Large intestine (tissue), 3 donors: Measurements from ENCODE around the gene TBC1D2B. TPM values are rescaled to one million over a fixed set of nuclear protein-coding genes. Genes with fewer than 3 reads are reported as not detected.

Experiments
- DNase-seq, 2 donors: peaks; one replicate each; pipeline versions ENCODE4 v3.0.0 to v3.0.0-alpha.2; 2013
- H3K27ac ChIP-seq: one replicate; pipeline ENCODE4 v1.5.1; 2013; ENCODE audit warnings: low read length
- H3K27me3 ChIP-seq: 2 replicates; pipeline ENCODE4 v1.6.1; 2013; ENCODE audit warnings: low read length; ENCODE audit not compliant: control insufficient read depth, insufficient read depth
- H3K36me3 ChIP-seq: 2 replicates; pipeline ENCODE4 v1.6.1; 2013; ENCODE audit warnings: low read length; ENCODE audit not compliant: control insufficient read depth, insufficient read depth
- H3K4me1 ChIP-seq: one replicate; pipeline ENCODE4 v1.6.1; 2013; ENCODE audit warnings: low read length; ENCODE audit not compliant: control insufficient read depth, insufficient read depth
- H3K4me3 ChIP-seq: one replicate; pipeline ENCODE4 v1.5.1; 2013; ENCODE audit warnings: low read length
- H3K9me3 ChIP-seq: one replicate; pipeline ENCODE4 v1.6.1; 2013; ENCODE audit warnings: mild to moderate bottlenecking, low read depth, low read length, moderate library complexity; ENCODE audit not compliant: control insufficient read depth
- WGBS: methylation state at CpG from one replicate; pipeline ENCODE4 v1.1.5; 2013; ENCODE audit warnings: low lambda C conversion rate; ENCODE audit not compliant: insufficient coverage; 5-methylcytosine and 5-hydroxymethylcytosine counted together
- polyA plus RNA-seq: library from polyadenylated mRNA; unstranded; fragments of 120-200 nt; gene quantifications from one replicate; pipeline ENCODE4 v1.2.1, GENCODE V29; 2013

Gene TBC1D2B
- polyA plus RNA-seq, 1 donor, result 44.6 TPM

DNA sequence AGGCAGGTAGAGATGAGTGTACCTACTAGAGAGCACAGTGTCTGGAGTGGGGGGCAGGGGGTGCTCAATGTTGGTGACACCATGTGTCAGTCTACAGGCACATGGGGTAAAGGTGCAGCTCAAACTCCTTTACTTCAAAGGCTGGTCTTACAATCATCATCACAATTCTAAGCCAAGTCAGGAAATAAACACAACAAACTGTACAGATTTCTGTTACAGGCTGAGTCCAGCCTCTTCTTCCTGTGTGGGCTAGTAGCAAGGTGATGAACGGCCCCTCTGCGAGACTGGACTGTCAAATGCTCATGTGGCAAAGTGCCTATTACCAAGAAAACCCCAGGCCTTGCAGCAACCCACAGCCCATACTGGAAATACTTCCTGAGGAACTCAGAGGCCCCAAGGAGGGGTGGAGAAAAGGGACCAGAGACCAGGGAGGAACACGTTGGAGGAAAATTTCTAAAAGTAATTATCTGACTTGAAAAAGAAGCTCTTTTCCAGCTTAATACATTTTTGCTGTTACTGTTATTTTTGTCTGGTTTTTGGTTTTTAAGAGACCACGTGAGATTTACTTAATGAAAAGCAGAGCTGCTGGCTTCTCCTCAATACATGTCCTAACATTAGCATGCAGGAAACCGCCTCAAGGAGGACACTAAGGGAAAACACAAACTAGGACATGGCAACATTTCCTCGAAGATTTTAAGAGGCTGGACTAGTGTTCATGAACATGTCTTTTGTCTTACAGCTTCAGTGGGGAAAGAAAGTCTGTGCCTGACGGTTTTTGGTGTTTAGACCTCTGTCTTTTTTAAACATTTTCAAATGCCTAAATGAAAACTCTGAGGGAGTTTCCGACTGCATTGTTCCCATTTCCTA lies 29.5 kb downstream of the TBC1D2B start:
- Histone ChIP-seq H3K9me3 (no peaks in the 10 kb centered on the region), H3K4me3 (no peak overlapping the region), H3K27me3 (no peaks in the 10 kb centered on the region), H3K36me3 (peaks cover 25% of the 10 kb centered on the region), H3K4me1 (peaks cover 67% of the 10 kb centered on the region), H3K27ac (peak overlapping the region; percentile 20)
- peak in 1 of 2 donors; percentile 51 for DNase-seq
- 100% methylated on average over 1 of the region's 8 CpGs for WGBS

DNA sequence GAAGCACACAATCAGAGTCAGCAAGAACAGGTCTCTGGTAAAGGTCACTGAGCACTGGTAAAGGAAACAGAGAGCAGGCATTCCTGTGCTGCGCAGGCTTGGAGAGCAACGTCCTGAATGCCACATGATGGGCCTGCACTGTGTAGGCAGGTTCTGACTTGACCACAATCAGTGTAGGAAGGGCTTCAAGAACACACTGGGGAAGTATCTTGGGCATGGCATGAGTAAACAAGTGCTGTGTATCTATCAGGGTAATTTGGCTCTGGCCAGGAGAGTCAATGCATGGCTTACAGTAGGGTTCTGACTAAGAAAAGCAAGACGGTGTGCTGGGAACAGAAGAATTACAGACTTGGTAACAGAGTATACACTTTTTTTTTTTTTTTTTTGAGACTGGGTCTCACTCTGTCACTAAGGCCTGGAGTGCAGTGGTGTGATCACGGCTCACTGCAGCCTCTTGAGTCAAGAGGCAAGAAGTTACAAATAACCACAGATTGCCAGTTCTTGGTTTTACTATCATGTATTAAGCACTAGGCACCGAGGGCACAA lies 30.6 kb downstream of the TBC1D2B start:
- no peaks in the 10 kb centered on the region for H3K9me3 ChIP-seq
- no CpG with 5 or more reads among the region's 5 CpGs for WGBS
- no peak overlapping the region for H3K27ac ChIP-seq
- DNase-seq, result no peak
- H3K27me3 ChIP-seq, result no peaks in the 10 kb centered on the region
- peaks cover 57% of the 10 kb centered on the region for H3K4me1 ChIP-seq
- no peak overlapping the region for H3K4me3 ChIP-seq
- H3K36me3 ChIP-seq, result peaks cover 35% of the 10 kb centered on the region

DNA sequence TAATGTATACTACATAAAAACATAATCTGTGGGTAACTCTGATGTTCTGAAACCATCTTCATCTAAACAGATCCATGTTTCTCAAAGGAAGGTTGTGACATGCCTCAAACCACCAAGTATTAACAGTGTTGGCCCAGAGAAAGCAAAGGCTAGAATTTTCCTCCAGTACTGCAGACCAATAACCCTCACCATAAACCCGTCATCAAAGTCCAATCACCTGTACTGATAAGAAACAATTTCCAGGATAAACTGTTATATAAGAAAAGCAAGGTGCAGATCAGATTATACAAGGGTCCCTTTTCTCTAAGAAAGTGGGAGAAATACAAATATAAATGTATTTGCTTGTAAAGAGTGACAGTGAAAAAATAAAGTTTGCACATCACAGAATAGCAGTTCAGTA lies 32.3 kb downstream of the TBC1D2B start:
- peak in 1 of 2 donors; percentile 57 for DNase-seq
- Histone ChIP-seq H3K4me1 (peaks cover 40% of the 10 kb centered on the region), H3K4me3 (no peak overlapping the region), H3K36me3 (peaks cover 37% of the 10 kb centered on the region), H3K9me3 (no peaks in the 10 kb centered on the region), H3K27me3 (no peaks in the 10 kb centered on the region), H3K27ac (peak overlapping the region; percentile 41)
- no CpG with 5 or more reads among the region's 1 CpG for WGBS

DNA sequence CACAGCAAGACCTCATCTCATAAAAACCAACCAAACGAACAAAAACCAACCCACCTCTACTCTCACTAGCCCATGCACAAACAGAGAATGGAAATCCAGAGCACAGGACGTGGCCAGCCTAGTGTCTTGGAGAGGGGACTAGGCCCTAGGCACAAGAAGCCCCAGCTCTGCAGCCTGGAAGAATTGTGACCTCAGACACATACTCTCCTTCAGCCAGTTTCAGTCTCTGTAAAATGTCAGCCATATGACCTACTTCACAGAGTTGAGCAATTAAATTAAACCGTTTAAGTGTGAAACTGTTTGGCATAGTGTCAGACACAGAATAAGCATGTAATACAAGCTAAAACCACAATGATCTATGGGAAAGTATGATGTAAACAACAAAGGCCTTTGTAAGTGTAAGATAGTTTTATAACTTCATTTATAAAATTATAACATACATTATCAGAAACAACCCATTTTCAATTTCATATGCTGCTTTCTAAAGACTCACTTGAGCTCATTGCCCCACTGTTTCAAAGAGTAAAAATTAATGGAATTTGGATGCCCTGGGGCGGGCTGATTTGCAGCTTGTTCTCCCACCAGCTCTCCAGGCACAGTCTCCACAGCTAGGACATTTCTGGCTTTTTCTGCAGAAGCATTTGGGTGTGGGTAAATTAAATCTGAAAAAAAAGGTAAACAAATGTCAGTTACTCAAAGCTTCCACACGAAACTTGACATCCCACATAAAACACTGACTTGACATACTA lies 32.9 kb downstream of the TBC1D2B start:
- H3K4me3 ChIP-seq, result no peak overlapping the region
- 47% methylated on average over 2 of the region's 5 CpGs for WGBS
- H3K36me3 ChIP-seq, result peaks cover 43% of the 10 kb centered on the region
- H3K9me3 ChIP-seq, result no peaks in the 10 kb centered on the region
- H3K4me1 ChIP-seq, result peaks cover 34% of the 10 kb centered on the region
- DNase-seq, result no peak
- H3K27me3 ChIP-seq, result no peaks in the 10 kb centered on the region
- H3K27ac ChIP-seq, result peak overlapping the region; percentile 41

DNA sequence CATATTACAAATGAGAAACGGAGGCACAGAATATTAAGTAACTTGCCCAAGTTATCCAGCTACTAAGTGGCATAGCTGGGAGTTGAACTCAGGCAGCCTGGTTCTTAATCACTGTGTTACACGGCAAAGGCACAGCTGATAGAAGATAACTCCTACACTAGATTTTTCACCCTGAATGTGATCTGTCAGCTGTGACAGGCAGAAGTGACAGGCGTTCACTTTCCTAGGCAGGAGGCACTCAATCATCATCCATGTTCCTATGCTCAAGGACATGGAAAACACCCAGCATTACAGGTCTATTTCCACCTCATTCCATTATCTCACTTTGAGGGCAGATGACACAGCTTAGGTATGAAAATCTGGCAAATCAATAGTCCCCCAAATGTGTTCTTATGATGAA lies 35.6 kb downstream of the TBC1D2B start:
- H3K27ac ChIP-seq, result no peak overlapping the region
- DNase-seq, result no peak
- no peak overlapping the region for H3K4me3 ChIP-seq
- no CpG with 5 or more reads among the region's 3 CpGs for whole genome bisulfite sequencing
- no peaks in the 10 kb centered on the region for H3K9me3 ChIP-seq
- H3K36me3 ChIP-seq, result peaks cover 45% of the 10 kb centered on the region
- peaks cover 23% of the 10 kb centered on the region for H3K4me1 ChIP-seq
- no peaks in the 10 kb centered on the region for H3K27me3 ChIP-seq

DNA sequence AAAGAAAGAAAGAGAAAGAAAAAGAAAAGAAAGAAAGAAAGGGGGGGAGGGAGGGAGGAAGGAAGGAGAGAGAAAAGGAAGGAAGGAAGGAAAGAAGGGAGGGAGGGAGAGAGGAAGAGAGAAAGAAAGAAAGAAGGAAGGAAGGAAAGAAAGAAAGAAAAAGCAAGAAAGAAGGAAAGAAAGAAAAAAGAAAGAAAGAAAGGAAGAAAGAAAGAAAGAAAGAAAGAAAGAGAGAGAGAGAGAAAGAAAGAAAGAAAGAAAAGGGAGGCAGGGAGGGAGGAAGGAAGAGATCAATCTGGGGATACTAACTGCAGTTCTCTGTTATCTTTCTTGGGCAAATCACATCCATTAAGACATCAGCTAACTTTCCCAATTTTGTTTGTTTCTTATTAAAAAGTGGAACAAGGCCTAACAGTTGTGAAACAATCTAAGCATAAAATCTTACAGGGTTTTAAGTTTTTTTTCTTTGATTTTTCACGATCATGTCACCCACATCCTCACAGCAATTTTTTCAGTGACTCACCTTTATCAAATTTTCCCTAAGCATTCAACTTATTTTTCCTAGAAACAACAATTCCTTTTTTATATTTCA lies 36.8 kb downstream of the TBC1D2B start:
- Histone ChIP-seq H3K27ac (no peak overlapping the region), H3K4me1 (peaks cover 29% of the 10 kb centered on the region), H3K4me3 (no peak overlapping the region), H3K36me3 (peaks cover 50% of the 10 kb centered on the region), H3K9me3 (no peaks in the 10 kb centered on the region), H3K27me3 (no peaks in the 10 kb centered on the region)
- 92% methylated on average over 1 of the region's 1 CpG for WGBS
- no peak for DNase-seq

DNA sequence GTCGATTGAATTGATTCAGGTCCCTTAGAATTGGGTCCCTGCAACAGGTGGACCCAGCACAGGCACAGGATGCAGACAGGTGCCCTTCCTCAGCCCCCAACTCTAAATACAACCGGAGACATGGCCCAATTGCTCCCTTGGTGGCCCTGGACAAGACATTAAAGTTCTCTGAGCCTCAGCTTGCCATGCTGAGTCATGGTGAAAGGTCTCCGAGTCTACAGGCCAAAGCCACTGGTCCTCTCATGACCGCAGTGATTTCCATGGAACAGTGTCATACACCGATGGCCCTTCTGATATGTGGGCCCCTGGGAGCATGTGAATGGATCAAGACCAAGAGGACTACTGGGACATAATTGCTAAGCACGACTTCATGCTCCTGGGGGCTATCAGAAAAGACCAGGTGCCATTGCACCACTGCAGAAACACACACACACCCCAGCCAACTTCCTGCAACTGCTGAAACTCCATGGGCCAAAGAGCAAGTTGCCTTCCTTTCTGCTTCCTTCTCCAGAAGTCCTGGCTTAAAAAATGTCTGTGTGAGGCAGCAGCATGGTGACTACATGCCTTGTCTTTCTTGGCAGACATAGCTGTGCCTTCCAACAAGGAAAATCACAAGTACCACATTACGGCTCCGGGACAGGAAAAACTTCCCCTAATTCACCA lies 38.8 kb downstream of the TBC1D2B start:
- no peak overlapping the region for H3K27ac ChIP-seq
- H3K4me3 ChIP-seq, result no peak overlapping the region
- peaks cover 47% of the 10 kb centered on the region for H3K36me3 ChIP-seq
- no CpG with 5 or more reads among the region's 8 CpGs for WGBS
- no peaks in the 10 kb centered on the region for H3K9me3 ChIP-seq
- peak in 1 of 2 donors; percentile 37 for DNase-seq
- peaks cover 33% of the 10 kb centered on the region for H3K4me1 ChIP-seq
- no peaks in the 10 kb centered on the region for H3K27me3 ChIP-seq

DNA sequence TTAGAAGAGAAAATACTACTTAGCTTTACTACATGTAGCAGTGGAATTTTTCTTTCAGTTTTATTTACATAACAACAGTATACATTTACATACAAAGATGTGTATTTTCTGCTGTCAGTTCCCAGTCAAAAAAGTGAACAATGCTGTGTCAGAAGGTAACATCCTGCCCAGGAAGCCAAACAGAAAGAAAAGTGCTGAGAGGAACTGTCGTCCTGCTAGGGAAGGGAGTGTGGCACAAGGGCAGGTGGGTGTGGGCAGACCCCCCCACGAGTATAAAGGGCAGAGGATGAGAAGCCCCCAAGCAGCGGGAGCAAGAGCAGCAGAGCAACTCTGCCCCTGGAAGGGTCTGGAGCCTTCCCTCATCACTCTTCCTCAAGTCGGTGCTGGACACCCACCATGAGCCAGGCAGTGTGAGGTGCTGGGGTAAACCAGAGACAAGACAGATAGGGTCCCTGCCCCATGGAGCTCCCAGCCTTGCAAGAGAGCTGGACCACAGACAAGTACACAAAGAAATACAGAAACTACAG lies 39.7 kb downstream of the TBC1D2B start:
- Histone ChIP-seq H3K36me3 (peaks cover 39% of the 10 kb centered on the region), H3K27ac (no peak overlapping the region), H3K4me1 (peaks cover 33% of the 10 kb centered on the region), H3K27me3 (no peaks in the 10 kb centered on the region), H3K4me3 (no peak overlapping the region), H3K9me3 (no peaks in the 10 kb centered on the region)
- no peak for DNase-seq
- WGBS, result no CpG with 5 or more reads among the region's 4 CpGs

DNA sequence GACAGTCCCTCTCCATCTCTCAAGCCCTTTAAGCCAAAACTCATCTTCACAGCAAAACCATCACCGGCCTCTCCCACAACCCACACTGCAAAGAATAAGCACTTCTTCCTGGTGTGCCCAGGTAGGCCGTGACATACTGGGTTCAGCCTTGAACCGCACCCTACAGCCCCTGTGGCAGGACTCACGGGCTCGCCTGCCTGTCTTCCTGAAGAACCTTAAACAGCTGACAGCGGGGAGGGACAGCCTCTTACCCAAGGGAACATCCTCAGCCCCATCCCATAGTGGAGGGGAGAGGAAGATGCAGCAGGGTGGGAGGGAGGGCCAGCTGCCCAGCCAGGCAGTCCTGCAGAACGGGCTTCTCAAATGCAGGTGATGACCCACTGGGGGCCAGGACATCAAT lies 40.2 kb downstream of the TBC1D2B start:
- no peaks in the 10 kb centered on the region for H3K27me3 ChIP-seq
- WGBS, result no CpG with 5 or more reads among the region's 7 CpGs
- no peaks in the 10 kb centered on the region for H3K9me3 ChIP-seq
- peaks cover 33% of the 10 kb centered on the region for H3K4me1 ChIP-seq
- DNase-seq, result no peak
- H3K4me3 ChIP-seq, result no peak overlapping the region
- no peak overlapping the region for H3K27ac ChIP-seq
- peaks cover 34% of the 10 kb centered on the region for H3K36me3 ChIP-seq
